ENCODE data around the gene NFE2L2.
"Not testable (repeated sequence)": the region's sequence is repeated elsewhere in the genome, so short reads cannot be mapped to it uniquely, and the experiment has no call there.

Gene NFE2L2

GRCh38 chr2:177255227-177255601 lies 9.3 kb downstream of the NFE2L2 start:
- no peak for DNase-seq

GRCh38 chr2:177254433-177255226 lies 9.9 kb downstream of the NFE2L2 start:
- no peak for DNase-seq

GRCh38 chr2:177253704-177254103 lies 10.8 kb downstream of the NFE2L2 start:
- no peak for DNase-seq

GRCh38 chr2:177252808-177253531 lies 11.6 kb downstream of the NFE2L2 start:
- no peak for DNase-seq

- no peak for DNase-seq
These were observed 13.4 kb downstream of the NFE2L2 start for GRCh38 chr2:177251165-177251542.

GRCh38 chr2:177250461-177250860 lies 14.1 kb downstream of the NFE2L2 start:
- no peak for DNase-seq

GRCh38 chr2:177249038-177249437 lies 15.5 kb downstream of the NFE2L2 start:
- DNase-seq: no peak

- no peak for DNase-seq
These were observed 16.7 kb downstream of the NFE2L2 start for GRCh38 chr2:177247693-177248262.

- DNase-seq: not testable (repeated sequence)
These were observed 17.9 kb downstream of the NFE2L2 start for GRCh38 chr2:177246523-177247030.

- DNase-seq: no peak
These were observed 18.5 kb downstream of the NFE2L2 start for GRCh38 chr2:177246000-177246399.

- no peak for DNase-seq
These were observed 19.5 kb downstream of the NFE2L2 start for GRCh38 chr2:177245010-177245422.

- DNase-seq: no peak
These were observed 20.2 kb downstream of the NFE2L2 start for GRCh38 chr2:177244244-177244771.

- no peak for DNase-seq
These were observed 21.1 kb downstream of the NFE2L2 start for GRCh38 chr2:177243476-177243875.

- no peak for DNase-seq
These were observed 21.5 kb downstream of the NFE2L2 start for GRCh38 chr2:177243073-177243472.

GRCh38 chr2:177242121-177242987 lies 22.2 kb downstream of the NFE2L2 start:
- no peak for DNase-seq

- DNase-seq: no peak
These were observed 22.8 kb downstream of the NFE2L2 start for GRCh38 chr2:177241711-177242120.

- no peak for DNase-seq
These were observed 24.4 kb downstream of the NFE2L2 start for GRCh38 chr2:177239932-177240630.

- DNase-seq: no peak
These were observed 25.5 kb downstream of the NFE2L2 start for GRCh38 chr2:177239053-177239452.

GRCh38 chr2:177237932-177238331 lies 26.6 kb downstream of the NFE2L2 start:
- no peak for DNase-seq

- no peak for DNase-seq
These were observed 28.6 kb downstream of the NFE2L2 start for GRCh38 chr2:177235855-177236437.

- no peak for DNase-seq
These were observed 30.3 kb downstream of the NFE2L2 start for GRCh38 chr2:177234267-177234666.
